HepG2 (cell line): Measurements from ENCODE around the gene TMOD3. TPM values are rescaled to one million over a fixed set of nuclear protein-coding genes. Genes with fewer than 3 reads are reported as not detected.

Source experiments
- ATAC-seq: fragments of 200-7000 bp; cut with Tn5 transposase; 3 replicates; pipeline ENCODE4 v1.9.1; 2020; ENCODE audit warnings: mild to moderate bottlenecking, moderate library complexity
- BruUV-seq: library from RNA; stranded (reverse); fragments of 400-500 nt; replicated peaks from 2 replicates; lab custom pipeline; 2021; lab: Mats Ljungman, UMichigan
- CTCF ChIA-PET: fragments of 300-600 bp; formaldehyde crosslinking; extraction: SDS; loops from one replicate; lab custom pipeline; 2021; ENCODE audit warnings: low total read pairs, inconsistent platforms, low intra/inter-chr PET ratio; lab: Yijun Ruan, JAX
- POLR2A ChIA-PET: fragments of 350-600 bp; sonication (Branson Sonifier 250); formaldehyde crosslinking; loops from one replicate; lab custom pipeline; 2020; ENCODE audit warnings: antibody characterized with exemption, inconsistent platforms; lab: Yijun Ruan, JAX
- DNase-seq: peaks from one replicate; pipeline ENCODE4 v3.0.0-alpha.2; 2015; ENCODE audit warnings: low spot score
- FAIRE-seq: peaks from 3 replicates; lab custom pipeline; 2011; peaks lifted over from hg19 to GRCh38; lab: Jason Lieb, UNC
- H2AFZ ChIP-seq: one replicate; pipeline ENCODE4 v1.6.1; 2011; ENCODE audit warnings: low read length, inconsistent platforms
- H3K27ac ChIP-seq: fragments of 300-600 bp; 3 replicates; pipeline ENCODE4 v1.8.0; 2011; ENCODE audit warnings: mixed run types, mild to moderate bottlenecking, mixed read lengths, low read length, inconsistent platforms; ENCODE audit not compliant: insufficient read depth; ENCODE audit errors: extremely low read length
- H3K27me3 ChIP-seq, 2 experiments: fragments of 200-600 bp in 1 of 2; 2 replicates in 1 of 2; 3 replicates in 1 of 2; pipeline versions ENCODE4 v1.6.0 to v1.8.0; 2011; ENCODE audit warnings: low read length in 2 of 2, mild to moderate bottlenecking in 2 of 2, moderate library complexity in 2 of 2, inconsistent platforms in 1 of 2; ENCODE audit not compliant: insufficient read depth in 2 of 2, control insufficient read depth in 1 of 2
- H3K36me3 ChIP-seq, 2 experiments: fragments of 200-600 bp in 1 of 2; replicated peaks in 1 of 2; 2 replicates in 1 of 2; 3 replicates in 1 of 2; pipeline versions ENCODE4 v1.5.1 to v1.8.0; 2011; ENCODE audit warnings: low read length in 2 of 2, inconsistent platforms in 1 of 2; ENCODE audit not compliant: insufficient read depth in 2 of 2, control insufficient read depth in 1 of 2
- H3K4me1 ChIP-seq: 2 replicates; pipeline ENCODE4 v1.5.1; 2012; ENCODE audit warnings: low read length, inconsistent platforms; ENCODE audit not compliant: insufficient read depth
- H3K4me2 ChIP-seq: 2 replicates; pipeline ENCODE4 v1.6.0; 2011; ENCODE audit warnings: low read depth, low read length, inconsistent platforms
- H3K4me3 ChIP-seq, 3 experiments: fragments of 200-600 bp in 1 of 3; sonication (generic), shearing (Covaris generic) in 1 of 3; replicated peaks in 1 of 3; 2 replicates each; pipeline ENCODE4 v1.5.1; 2011 to 2016; ENCODE audit warnings: low read length in 3 of 3, inconsistent platforms in 2 of 3, low read depth in 2 of 3, mild to moderate bottlenecking in 2 of 3, control low read depth in 1 of 3, mixed read lengths in 1 of 3; ENCODE audit not compliant: insufficient read depth in 1 of 3
- H3K79me2 ChIP-seq: one replicate; pipeline ENCODE4 v1.6.1; 2011; ENCODE audit warnings: low read length, inconsistent platforms; ENCODE audit not compliant: insufficient read depth
- H3K9ac ChIP-seq: 2 replicates; pipeline ENCODE4 v1.6.0; 2011; ENCODE audit warnings: mild to moderate bottlenecking, low read depth, low read length, inconsistent platforms; ENCODE audit not compliant: insufficient read depth
- H3K9me3 ChIP-seq: 2 replicates; pipeline ENCODE4 v1.5.1; 2012; ENCODE audit warnings: mild to moderate bottlenecking, low read length
- H4K20me1 ChIP-seq: 2 replicates; pipeline ENCODE4 v1.6.0; 2011; ENCODE audit warnings: inconsistent platforms, mild to moderate bottlenecking, low read length, moderate library complexity; ENCODE audit not compliant: insufficient read depth
- ARID3A ChIP-seq: IDR thresholded peaks from 2 replicates; pipeline ENCODE4 v1.6.1; 2012; ENCODE audit warnings: low read depth, low read length, improper control_type of control experiment
- DPF2 ChIP-seq: sonication (generic); formaldehyde crosslinking; IDR thresholded peaks from 2 replicates; pipeline ENCODE4 v1.4.0; 2020; ENCODE audit warnings: mild to moderate bottlenecking, low read depth, missing genetic modification reagents, borderline replicate concordance
- FOSL2 ChIP-seq: sonication (generic); formaldehyde crosslinking; IDR thresholded peaks from 2 replicates; pipeline ENCODE4 v1.4.0; 2020; ENCODE audit warnings: missing genetic modification reagents
- MIER3 ChIP-seq: IDR thresholded peaks from 2 replicates; pipeline ENCODE4 v1.6.1; 2016; ENCODE audit warnings: missing compliant biosample characterization, borderline replicate concordance
- NFE2 ChIP-seq: sonication (generic); formaldehyde crosslinking; IDR thresholded peaks from 2 replicates; pipeline ENCODE4 v1.4.0; 2020; ENCODE audit warnings: missing genetic modification reagents
- NFE2L2 ChIP-seq: fragments of 150-350 bp; IDR thresholded peaks from 2 replicates; pipeline ENCODE4 v1.6.1; 2014; ENCODE audit warnings: low read length
- UBTF ChIP-seq: sonication (generic); formaldehyde crosslinking; IDR thresholded peaks from 2 replicates; pipeline ENCODE4 v1.4.0; 2020; ENCODE audit warnings: mild to moderate bottlenecking, missing genetic modification reagents
- ZBTB38 ChIP-seq: sonication (generic); formaldehyde crosslinking; IDR thresholded peaks from 2 replicates; pipeline ENCODE4 v1.5.1; 2020; ENCODE audit warnings: mild to moderate bottlenecking, missing genetic modification reagents
- WGBS: methylation state at CpG from one replicate; pipeline ENCODE4 v1.1.6; 2017; ENCODE audit warnings: low lambda C conversion rate; 5-methylcytosine and 5-hydroxymethylcytosine counted together
- in situ Hi-C: cut with HindIII; loops from 2 replicates; pipeline ENCODE4 v1.10.0; 2017; ENCODE audit warnings: low pct_unique_long_range_greater_than_20kb; ENCODE audit not compliant: extremely low pct_ligation_motif_present
- intact Hi-C: fragments of 100-400 bp; cut with micrococcal nuclease; formaldehyde crosslinking; loops from one replicate; pipeline ENCODE4 v1.10.0; 2022; ENCODE audit not compliant: unreplicated experiment
- polyA plus RNA-seq, 8 experiments: library from polyadenylated mRNA; depleted of rRNA in 3 of 8; stranded (reverse) in 7 of 8; unstranded in 1 of 8; fragments of >200 nt; fragmentation: Illumina TruSeq in 4 of 8; extraction: Trizol in 4 of 8; gene quantifications; 2 replicates each; pipeline versions ENCODE4 v1.2.1 to v1.2.3, GENCODE V29; 2011 to 2016; ENCODE audit warnings: low read depth in 4 of 8, missing spikeins in 1 of 8, mixed read lengths in 1 of 8; ENCODE audit not compliant: insufficient read depth in 1 of 8
- total RNA-seq, 5 experiments: library from RNA; depleted of rRNA; stranded (reverse); fragments of >200 nt; fragmentation: Illumina TruSeq; extraction: Trizol; gene quantifications; 2 replicates each; pipeline ENCODE4 v1.2.3, GENCODE V29; 2016; ENCODE audit warnings: low read depth in 1 of 5

Gene TMOD3
- total and polyA plus RNA-seq, 2 of the 13 experiments (the other 11 are each of a cell fraction or from before 2014, with no cell fraction given): 5.1 to 23.2 TPM

DNA sequence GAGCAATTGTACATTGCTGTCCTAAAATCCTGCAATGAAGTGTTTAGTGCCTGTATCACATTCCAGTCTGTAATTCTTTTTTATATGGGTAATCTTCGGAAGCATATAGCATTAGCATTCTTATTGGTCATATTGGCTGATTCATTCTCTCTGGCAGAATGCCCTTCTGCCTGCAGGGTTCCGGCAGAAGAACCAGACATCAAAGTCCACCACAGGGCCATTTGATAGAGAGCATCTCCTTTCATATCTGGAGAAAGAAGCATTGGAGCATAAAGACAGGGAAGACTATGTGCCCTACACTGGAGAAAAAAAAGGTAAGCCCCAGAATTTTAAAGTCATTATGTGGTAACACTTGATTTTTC, 39.6 kb downstream of the TMOD3 start:
- FAIRE-seq (no peak), DNase-seq (peak; percentile 36), ATAC-seq (no peak)
- H3K4me2 ChIP-seq: no peak overlapping the region
- intact Hi-C loops (loop anchor here (5.0 kb wide), 1 partner anchor 37 kb away; no protein-coding TSS in a partner anchor), in situ Hi-C loops (no loop called here)
- no peaks in the 10 kb centered on the region for H4K20me1 ChIP-seq
- no TSS peak for BruUV-seq
- H3K27me3 ChIP-seq: no peaks in the 10 kb centered on the region
- CTCF ChIA-PET: no interaction called here
- H3K9ac ChIP-seq: no peak overlapping the region
- H3K4me1 ChIP-seq: peaks cover 26% of the 10 kb centered on the region
- WGBS: 69% methylated on average over 2 of the region's 2 CpGs
- no peak overlapping the region for H2AFZ ChIP-seq
- H3K36me3 ChIP-seq: peaks cover 13 to 40% of the 10 kb centered on the region in 2 experiments; a peak in 4 of 5 replicates
- TF ChIP-seq FOSL2 (CRISPR knock-in tag) (peak; percentile 54), NFE2 (CRISPR knock-in tag) (peak; percentile 82; the same call in 1 of the 2 replicates), ZBTB38 (CRISPR knock-in tag) (no peak), UBTF (no peak), DPF2 (CRISPR knock-in tag) (no peak), NFE2L2 (peak; percentile 43; the same call in 1 of the 2 replicates), MIER3 (CRISPR knock-in tag) (no peak), ARID3A (0 out of 2 replicates have a peak, but pooled peaks have one; percentile 18)
- POLR2A ChIA-PET: no interaction called here
- no peak overlapping the region for H3K27ac ChIP-seq
- no peaks in the 10 kb centered on the region for H3K9me3 ChIP-seq
- H3K79me2 ChIP-seq: no peaks in the 10 kb centered on the region
- no peak overlapping the region for H3K4me3 ChIP-seq
